ENCODE results near the gene ZNF579. TPM values are rescaled to one million over a fixed set of nuclear protein-coding genes. Genes with fewer than 3 reads are reported as not detected.

Gene ZNF579
- polyA plus RNA-seq, 1 donor from 2014 or later = 7.4 TPM

DNA sequence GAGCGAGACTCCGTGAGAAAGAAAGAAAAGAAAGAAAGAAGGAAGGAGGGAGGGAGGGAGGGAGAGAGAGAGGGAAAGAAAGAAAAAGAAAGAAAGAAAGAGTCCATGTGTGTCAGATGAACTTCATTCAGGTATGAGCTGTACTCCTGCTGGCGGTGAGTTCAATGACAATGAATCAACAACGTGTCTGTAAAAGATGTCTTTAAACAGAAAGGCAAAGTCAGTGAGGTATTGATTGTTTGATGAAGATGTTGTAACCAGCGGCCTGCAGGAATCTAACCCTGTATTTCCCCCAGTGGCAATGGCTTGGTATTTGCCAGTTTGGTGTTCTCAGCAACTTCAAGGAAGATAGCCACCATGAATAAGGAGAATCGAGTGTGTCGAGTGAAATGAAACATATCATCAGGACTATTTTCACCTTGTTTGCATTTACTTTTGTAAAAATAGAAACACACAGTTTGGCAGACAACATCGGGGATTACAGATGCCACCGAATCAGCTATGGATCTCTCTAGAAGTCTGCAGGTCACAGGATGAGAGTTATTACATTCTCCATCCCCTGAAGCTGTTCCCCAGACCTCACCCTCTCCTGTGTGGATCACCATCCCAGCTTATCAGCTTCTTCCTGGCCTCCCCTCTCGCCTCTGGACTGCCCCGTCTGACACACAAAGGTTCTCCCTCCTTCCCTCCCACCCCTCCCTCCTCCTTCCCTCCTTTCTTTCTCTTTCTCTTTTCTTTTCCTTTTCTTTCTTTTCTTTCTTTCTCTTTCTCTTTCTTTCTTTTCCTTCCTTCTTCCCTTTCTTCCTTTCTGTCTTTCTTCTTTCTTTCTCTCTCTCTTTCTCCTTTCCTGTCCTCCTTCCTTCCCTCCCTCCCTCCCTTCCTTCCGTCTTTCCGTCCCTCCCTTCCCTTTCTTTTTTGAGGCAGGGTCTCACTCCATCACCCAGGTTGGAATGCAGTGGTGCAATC is 27.1 kb downstream of the ZNF579 start:
- no peak for TF ChIP-seq MXI1 (conservative IDR thresholded peaks at IDR 0.05; ENCODE audit: poor library complexity, severe bottlenecking)
- no peak for TF ChIP-seq SMC3 (conservative IDR thresholded peaks at IDR 0.05; ENCODE audit: poor library complexity)
- TF ChIP-seq POLR2AphosphoS5 (IDR thresholded peaks at IDR 0.05) = no peak
- no peak for TF ChIP-seq RAD21 (conservative IDR thresholded peaks at IDR 0.05)
- TF ChIP-seq EP300 (conservative IDR thresholded peaks at IDR 0.05; ENCODE audit: poor library complexity, severe bottlenecking) = no peak
- TF ChIP-seq CTCF (IDR thresholded peaks at IDR 0.05; ENCODE audit: poor library complexity, severe bottlenecking) = no peak
- TF ChIP-seq, protein P1, sequence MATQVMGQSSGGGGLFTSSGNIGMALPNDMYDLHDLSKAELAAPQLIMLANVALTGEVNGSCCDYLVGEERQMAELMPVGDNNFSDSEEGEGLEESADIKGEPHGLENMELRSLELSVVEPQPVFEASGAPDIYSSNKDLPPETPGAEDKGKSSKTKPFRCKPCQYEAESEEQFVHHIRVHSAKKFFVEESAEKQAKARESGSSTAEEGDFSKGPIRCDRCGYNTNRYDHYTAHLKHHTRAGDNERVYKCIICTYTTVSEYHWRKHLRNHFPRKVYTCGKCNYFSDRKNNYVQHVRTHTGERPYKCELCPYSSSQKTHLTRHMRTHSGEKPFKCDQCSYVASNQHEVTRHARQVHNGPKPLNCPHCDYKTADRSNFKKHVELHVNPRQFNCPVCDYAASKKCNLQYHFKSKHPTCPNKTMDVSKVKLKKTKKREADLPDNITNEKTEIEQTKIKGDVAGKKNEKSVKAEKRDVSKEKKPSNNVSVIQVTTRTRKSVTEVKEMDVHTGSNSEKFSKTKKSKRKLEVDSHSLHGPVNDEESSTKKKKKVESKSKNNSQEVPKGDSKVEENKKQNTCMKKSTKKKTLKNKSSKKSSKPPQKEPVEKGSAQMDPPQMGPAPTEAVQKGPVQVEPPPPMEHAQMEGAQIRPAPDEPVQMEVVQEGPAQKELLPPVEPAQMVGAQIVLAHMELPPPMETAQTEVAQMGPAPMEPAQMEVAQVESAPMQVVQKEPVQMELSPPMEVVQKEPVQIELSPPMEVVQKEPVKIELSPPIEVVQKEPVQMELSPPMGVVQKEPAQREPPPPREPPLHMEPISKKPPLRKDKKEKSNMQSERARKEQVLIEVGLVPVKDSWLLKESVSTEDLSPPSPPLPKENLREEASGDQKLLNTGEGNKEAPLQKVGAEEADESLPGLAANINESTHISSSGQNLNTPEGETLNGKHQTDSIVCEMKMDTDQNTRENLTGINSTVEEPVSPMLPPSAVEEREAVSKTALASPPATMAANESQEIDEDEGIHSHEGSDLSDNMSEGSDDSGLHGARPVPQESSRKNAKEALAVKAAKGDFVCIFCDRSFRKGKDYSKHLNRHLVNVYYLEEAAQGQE (IDR thresholded peaks at IDR 0.05; ENCODE audit: borderline replicate concordance) = no peak
- TF ChIP-seq TAF1 (IDR thresholded peaks at IDR 0.05; ENCODE audit: low read depth) = no peak
- TF ChIP-seq EZH2 (IDR thresholded peaks at IDR 0.05; ENCODE audit: borderline replicate concordance, insufficient read depth, low read length, poor library complexity, severe bottlenecking) = no peak
- H3K36me3 ChIP-seq (ENCODE audit: insufficient read depth, low read length) = no peaks in the 10 kb centered on the region
- H3F3A ChIP-seq (ENCODE audit: insufficient read depth, low read length, poor library complexity, severe bottlenecking) = no peaks in the 10 kb centered on the region
- H3K79me2 ChIP-seq (replicated peaks; ENCODE audit: insufficient read depth, low read length) = no peaks in the 10 kb centered on the region
- H3K9me2 ChIP-seq (ENCODE audit: insufficient read depth, low read length) = no peaks in the 10 kb centered on the region
- no peak overlapping the region for H2AFZ ChIP-seq (ENCODE audit: low read depth, low read length)
- no peaks in the 10 kb centered on the region for H3K9me3 ChIP-seq (ENCODE audit: low read length)
- H4K20me1 ChIP-seq (ENCODE audit: insufficient read depth) = no peaks in the 10 kb centered on the region
- H3K4me2 ChIP-seq (ENCODE audit: low read length) = no peak overlapping the region
- H3K27ac ChIP-seq (ENCODE audit: low read length) = no peak overlapping the region
- H3K4me3 ChIP-seq (ENCODE audit: low read length) = no peak overlapping the region
- no peak overlapping the region for H3K9ac ChIP-seq (ENCODE audit: low read length)
- H3K27me3 ChIP-seq (ENCODE audit: insufficient read depth, low read depth, low read length) = no peaks in the 10 kb centered on the region

DNA sequence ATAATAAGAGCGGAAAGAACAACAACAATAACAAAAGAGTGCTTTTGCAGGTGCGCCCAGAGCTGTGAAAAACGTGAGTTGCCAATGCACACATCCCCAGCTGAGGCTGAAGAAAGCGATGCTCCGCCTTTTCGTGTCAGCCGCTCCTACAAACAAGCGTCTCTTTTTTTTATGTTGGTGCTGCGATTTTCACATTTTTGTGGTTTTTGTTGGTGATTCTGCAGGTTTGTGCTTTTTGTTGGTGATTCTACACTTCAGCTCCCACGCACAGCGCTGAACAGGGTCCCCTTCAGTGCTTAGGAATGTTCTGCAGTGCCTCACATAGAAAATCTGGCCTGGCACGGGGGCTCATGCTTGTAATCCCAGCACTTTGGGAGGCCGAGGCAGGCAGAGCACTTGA is 28.0 kb downstream of the ZNF579 start:
- H3K4me3 ChIP-seq (ENCODE audit: low read length) = no peak overlapping the region
- H3K9ac ChIP-seq (ENCODE audit: low read length) = no peak overlapping the region
- TF ChIP-seq SMC3 (conservative IDR thresholded peaks at IDR 0.05; ENCODE audit: poor library complexity) (no peak), POLR2AphosphoS5 (IDR thresholded peaks at IDR 0.05) (no peak), EZH2 (IDR thresholded peaks at IDR 0.05; ENCODE audit: borderline replicate concordance, insufficient read depth, low read length, poor library complexity, severe bottlenecking) (no peak), TAF1 (IDR thresholded peaks at IDR 0.05; ENCODE audit: low read depth) (no peak), MXI1 (conservative IDR thresholded peaks at IDR 0.05; ENCODE audit: poor library complexity, severe bottlenecking) (no peak), CTCF (IDR thresholded peaks at IDR 0.05; ENCODE audit: poor library complexity, severe bottlenecking) (no peak), EP300 (conservative IDR thresholded peaks at IDR 0.05; ENCODE audit: poor library complexity, severe bottlenecking) (no peak), RAD21 (conservative IDR thresholded peaks at IDR 0.05) (no peak)
- TF ChIP-seq, protein P1 (IDR thresholded peaks at IDR 0.05; ENCODE audit: borderline replicate concordance) = no peak
- no peaks in the 10 kb centered on the region for H3K36me3 ChIP-seq (ENCODE audit: insufficient read depth, low read length)
- H3K27me3 ChIP-seq (ENCODE audit: insufficient read depth, low read depth, low read length) = no peaks in the 10 kb centered on the region
- H4K20me1 ChIP-seq (ENCODE audit: insufficient read depth) = no peaks in the 10 kb centered on the region
- no peak overlapping the region for H3K4me2 ChIP-seq (ENCODE audit: low read length)
- H3K9me3 ChIP-seq (ENCODE audit: low read length) = no peaks in the 10 kb centered on the region
- no peaks in the 10 kb centered on the region for H3K9me2 ChIP-seq (ENCODE audit: insufficient read depth, low read length)
- no peaks in the 10 kb centered on the region for H3K79me2 ChIP-seq (replicated peaks; ENCODE audit: insufficient read depth, low read length)
- no peak overlapping the region for H3K27ac ChIP-seq (ENCODE audit: low read length)
- no peaks in the 10 kb centered on the region for H3F3A ChIP-seq (ENCODE audit: insufficient read depth, low read length, poor library complexity, severe bottlenecking)
- no peak overlapping the region for H2AFZ ChIP-seq (ENCODE audit: low read depth, low read length)

Measured in neural cell (in vitro differentiated cells).